Hematopoietic multipotent progenitor cell treated with erythropoietin and hydrocortisone succinate and interleukin-3 and kit ligand, for 17 days (in vitro differentiated cells): ENCODE measurements around the gene NUP35.

Source experiments
- DNase-seq: peaks from one replicate; pipeline ENCODE4 v3.0.0-alpha.2; 2015; ENCODE audit warnings: low spot score

Gene NUP35

DNA sequence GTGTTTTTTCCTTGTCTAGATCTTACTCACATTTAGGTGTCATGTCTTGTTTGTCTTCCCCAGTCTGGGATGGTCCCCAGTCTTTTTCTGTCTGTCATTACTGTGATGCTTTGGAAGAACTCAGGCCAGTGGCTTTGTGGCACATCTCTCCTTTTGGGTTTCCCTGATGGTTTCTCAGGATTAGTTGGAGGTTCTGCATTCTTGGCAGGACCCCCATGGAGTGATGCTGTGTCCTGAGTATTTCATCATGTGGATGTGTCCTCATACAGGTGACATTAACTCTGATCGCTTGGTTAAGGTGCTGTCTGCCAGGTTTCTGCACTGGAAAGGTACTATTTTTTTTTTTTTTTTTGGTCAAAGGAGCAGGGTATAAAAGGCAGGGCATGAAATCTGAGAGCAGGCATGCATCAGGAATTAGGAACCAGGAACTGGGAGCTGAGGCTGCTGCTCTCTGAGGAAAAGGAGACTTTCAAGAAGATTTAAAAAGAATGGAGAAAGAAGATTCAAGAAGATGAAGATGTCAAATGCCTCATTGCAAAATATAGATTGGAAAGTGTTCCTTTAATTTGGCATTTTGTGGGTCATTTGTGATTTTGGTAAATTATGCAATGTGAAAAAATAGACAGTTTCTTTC lies 85.3 kb downstream of the NUP35 start:
- DNase-seq: no peak
